Lower leg skin (tissue), 4 donors: ENCODE data around the gene CTBP2. TPM values are rescaled to one million over a fixed set of nuclear protein-coding genes. Genes with fewer than 3 reads are reported as not detected.

Experiments
- DNase-seq, 2 donors: peaks; one replicate each; pipeline ENCODE4 v3.0.0-alpha.2; 2019; ENCODE audit warnings: low spot score in 2 of 2
- H3K4me3 ChIP-seq: fragments of 200-600 bp; sonication (generic); 2 replicates; pipeline ENCODE4 v1.5.1; 2017; ENCODE audit warnings: mild to moderate bottlenecking, low read depth; ENCODE audit not compliant: poor library complexity, severe bottlenecking
- POLR2A ChIP-seq, 2 donors: fragments of 450-650 bp; IDR thresholded peaks; one replicate each; pipeline ENCODE4 v1.6.1; 2016 to 2017; ENCODE audit warnings: antibody characterized with exemption in 2 of 2, mild to moderate bottlenecking in 1 of 2, moderate library complexity in 1 of 2
- WGBS, 2 donors: methylation state at CpG; one replicate each; pipeline ENCODE4 v1.1.5; 2018; 5-methylcytosine and 5-hydroxymethylcytosine counted together
- intact Hi-C: fragments of 100-400 bp; cut with DNase I; formaldehyde crosslinking; loops from one replicate; pipeline ENCODE4 v1.15.0; 2023; ENCODE audit warnings: low total_unique reads
- total RNA-seq, 4 donors: library from RNA; depleted of rRNA; stranded (reverse); fragments of >200 nt; gene quantifications; one replicate each; pipeline ENCODE4 v1.1.0, GENCODE V29; 2016
- TF ChIP-seq, protein P1 (sequence below), 3 donors: fragments of 450-650 bp; IDR thresholded peaks; one replicate each; pipeline ENCODE4 v1.5.1; 2016; ENCODE audit warnings: antibody characterized with exemption in 3 of 3, mild to moderate bottlenecking in 3 of 3, moderate library complexity in 2 of 3

Gene CTBP2
- 10 to 100 TPM; 30.3 to 39.5 (median 32.2) TPM for total RNA-seq

DNA sequence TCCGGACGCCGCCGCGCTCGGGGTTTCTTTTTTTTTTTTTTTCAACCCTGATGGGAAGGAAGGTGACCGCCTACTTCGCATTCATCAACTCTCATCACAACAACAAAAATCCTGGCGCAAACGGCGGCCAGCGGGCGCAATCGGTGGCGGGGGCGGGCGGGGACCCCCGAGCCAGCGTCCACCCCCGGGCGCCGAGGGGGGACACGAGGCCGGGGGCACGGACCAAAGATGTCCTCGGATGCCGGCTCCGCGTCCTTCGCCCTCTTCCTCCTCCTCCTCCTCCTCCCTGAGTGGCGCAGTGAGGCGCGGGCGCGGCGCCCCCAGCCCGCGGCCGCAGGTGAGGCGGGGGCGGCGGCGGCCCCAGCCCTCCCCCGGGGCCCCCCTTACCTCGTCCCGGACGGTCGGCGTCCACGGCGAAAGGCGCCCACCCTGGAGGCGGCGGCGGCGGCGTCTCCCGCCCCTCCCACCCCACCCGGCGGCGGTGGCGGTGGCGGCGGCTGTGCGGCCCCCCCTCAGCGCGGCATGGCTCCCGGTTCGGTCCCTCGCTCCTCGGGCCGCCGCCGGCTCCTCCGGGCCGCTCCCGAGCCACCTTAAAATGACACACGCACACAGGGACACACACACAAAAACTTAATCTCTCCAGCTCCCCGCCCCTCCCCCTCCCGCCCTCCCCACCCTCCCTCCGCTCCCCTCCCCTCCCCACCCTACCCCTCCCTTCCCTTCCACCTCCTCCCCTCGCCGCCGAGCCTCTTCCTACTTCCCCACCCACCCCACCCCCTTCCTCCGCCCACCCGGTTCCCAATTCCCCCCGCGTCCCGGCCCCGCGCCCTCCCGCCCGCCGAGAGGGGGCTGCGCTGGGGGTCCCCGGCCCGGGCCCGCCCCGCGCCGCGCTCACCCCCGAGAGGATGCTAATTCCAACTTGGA lies at the start of gene CTBP2:
CTBP2 (minus strand) TSS at position 632 of the 924 bp plus-strand sequence.
- WGBS, 2 donors = 0 to 1% methylated on average over 28 to 54 of the region's 103 CpGs
- intact Hi-C loops = no loop called here
- peak within 1 kb of the TSS; percentile 85 for H3K4me3 ChIP-seq
- peak in 1 of 2 donors; percentile 92 for DNase-seq
- TF ChIP-seq POLR2A (IDR thresholded peaks at IDR 0.05) = no peak
- TF ChIP-seq, protein P1, sequence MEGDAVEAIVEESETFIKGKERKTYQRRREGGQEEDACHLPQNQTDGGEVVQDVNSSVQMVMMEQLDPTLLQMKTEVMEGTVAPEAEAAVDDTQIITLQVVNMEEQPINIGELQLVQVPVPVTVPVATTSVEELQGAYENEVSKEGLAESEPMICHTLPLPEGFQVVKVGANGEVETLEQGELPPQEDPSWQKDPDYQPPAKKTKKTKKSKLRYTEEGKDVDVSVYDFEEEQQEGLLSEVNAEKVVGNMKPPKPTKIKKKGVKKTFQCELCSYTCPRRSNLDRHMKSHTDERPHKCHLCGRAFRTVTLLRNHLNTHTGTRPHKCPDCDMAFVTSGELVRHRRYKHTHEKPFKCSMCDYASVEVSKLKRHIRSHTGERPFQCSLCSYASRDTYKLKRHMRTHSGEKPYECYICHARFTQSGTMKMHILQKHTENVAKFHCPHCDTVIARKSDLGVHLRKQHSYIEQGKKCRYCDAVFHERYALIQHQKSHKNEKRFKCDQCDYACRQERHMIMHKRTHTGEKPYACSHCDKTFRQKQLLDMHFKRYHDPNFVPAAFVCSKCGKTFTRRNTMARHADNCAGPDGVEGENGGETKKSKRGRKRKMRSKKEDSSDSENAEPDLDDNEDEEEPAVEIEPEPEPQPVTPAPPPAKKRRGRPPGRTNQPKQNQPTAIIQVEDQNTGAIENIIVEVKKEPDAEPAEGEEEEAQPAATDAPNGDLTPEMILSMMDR (IDR thresholded peaks at IDR 0.05) = no peak

DNA sequence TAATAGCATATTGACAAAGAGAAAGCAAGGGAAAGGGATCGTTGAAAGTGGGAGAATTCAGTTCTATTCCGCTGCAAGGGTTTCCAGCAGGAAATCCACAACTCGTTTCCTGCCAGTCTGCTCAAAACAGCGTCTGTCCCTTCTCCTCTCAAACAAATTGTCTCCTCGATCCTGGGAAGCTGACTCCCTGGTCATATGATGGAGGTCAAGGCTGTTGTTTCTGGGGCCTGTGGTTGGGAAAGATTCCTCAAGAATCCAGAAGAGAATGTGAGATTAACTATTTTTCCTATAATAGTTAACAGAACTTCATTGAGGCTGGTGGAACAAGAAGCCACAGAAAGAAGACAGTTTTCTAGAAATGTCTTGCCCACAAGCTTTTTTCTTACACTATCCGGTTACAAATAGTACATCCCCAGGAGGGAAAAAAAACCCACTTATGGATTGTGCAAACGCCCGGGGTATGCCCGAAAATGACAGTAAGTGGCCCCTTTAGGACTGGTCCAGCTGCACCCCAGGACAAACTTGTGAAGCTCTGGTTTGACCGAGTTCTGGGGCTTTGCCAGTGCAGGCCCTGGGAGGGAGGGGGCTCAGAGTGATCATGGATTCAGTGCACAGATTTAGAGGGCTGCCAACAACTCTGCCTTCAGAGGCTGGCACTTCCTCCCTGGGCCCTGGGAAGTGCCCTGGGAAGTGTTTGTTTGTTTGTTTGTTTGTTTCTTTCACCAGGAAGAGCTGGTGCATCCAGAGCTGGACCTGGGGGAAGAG lies 49.4 kb upstream of the CTBP2 start:
- intact Hi-C loops = no loop called here
- 51 to 56% methylated on average over 10 of the region's 10 CpGs for WGBS, 2 donors
- no peak for DNase-seq
- H3K4me3 ChIP-seq = no peak overlapping the region
- TF ChIP-seq, protein P1 (IDR thresholded peaks at IDR 0.05) = no peak
- TF ChIP-seq POLR2A (IDR thresholded peaks at IDR 0.05) = no peak

DNA sequence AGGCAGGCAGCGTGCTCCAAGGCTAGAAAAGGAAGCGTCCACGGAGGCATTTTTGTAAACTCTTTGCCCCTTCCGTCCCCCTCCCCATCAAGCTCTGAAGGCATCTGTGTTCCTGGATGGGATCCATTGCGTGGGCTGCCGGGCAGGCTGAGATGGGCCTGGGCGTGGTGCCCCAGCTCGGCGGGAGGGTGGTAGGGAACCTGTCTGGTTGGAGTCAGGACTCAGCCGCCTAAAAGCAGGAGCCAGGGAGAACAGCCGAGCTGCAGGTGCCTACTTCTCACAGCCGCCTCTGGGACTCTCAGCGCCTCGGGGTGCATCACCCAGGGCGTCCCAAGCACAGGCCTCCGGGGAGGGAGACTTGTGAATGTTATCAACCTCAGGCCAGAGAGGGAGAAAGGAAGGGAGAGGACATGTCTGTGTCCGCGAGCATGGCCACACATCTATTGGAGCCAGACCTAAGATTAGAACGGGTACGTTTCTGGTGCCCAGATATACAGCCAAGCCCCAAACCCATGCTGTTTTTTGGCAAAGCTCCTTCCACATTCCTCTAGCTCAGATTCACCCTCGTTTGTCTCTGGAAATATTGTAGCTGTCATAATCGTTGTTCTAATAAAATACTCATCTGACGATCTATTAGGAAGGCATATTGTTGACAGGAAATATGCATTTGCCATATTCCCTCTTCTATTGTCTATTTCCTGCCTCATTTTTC lies 48.6 kb upstream of the CTBP2 start:
- TF ChIP-seq POLR2A (IDR thresholded peaks at IDR 0.05) = no peak
- TF ChIP-seq, protein P1 (IDR thresholded peaks at IDR 0.05) = no peak
- no peak for DNase-seq
- WGBS, 2 donors = 36 to 44% methylated on average over 23 of the region's 23 CpGs
- intact Hi-C loops = no loop called here
- H3K4me3 ChIP-seq = no peak overlapping the region

DNA sequence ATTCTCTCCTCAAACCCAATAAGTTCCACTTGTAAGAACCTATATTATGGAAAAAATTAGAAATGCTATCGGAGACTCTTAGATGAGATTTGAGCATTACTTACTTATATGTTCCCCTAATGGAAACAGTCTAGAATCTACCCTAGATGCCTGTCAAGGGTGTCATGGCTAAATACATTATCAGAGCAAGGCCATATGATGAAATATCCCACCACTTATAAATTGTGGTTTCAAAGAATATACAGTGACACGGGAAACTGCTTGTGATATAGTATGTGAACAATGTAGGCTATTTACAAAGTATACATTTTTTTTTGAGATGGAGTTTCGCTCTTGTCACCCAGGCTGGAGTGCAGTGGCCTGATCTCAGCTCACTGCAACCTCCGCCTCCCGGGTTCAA lies 46.3 kb upstream of the CTBP2 start:
- no peak overlapping the region for H3K4me3 ChIP-seq
- no peak for DNase-seq
- TF ChIP-seq POLR2A (IDR thresholded peaks at IDR 0.05) = no peak
- TF ChIP-seq, protein P1 (IDR thresholded peaks at IDR 0.05) = no peak
- intact Hi-C loops = no loop called here
- WGBS, 2 donors = 88 to 92% methylated on average over 5 of the region's 5 CpGs

DNA sequence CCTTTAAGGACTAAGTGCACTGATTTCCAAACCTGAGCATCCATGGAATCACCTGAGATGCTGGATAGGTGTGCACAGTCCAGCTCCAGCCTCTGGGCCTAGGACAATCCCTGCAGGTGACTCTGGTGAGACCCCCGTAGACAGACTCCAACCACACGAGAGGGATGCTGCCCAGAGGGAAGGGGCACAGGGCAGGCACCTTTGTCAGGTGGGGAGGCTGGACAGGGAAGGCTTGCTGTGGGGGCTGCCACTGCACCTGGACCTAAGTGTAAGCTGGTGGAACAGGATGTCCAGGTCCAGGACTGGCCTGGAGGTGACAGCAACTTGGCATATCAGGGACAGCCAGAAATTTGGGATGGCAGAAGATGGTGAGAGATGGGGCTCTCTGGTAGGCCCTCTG lies 45.1 kb upstream of the CTBP2 start:
- peak in 1 of 2 donors; percentile 62 for DNase-seq
- no peak for TF ChIP-seq POLR2A (IDR thresholded peaks at IDR 0.05)
- TF ChIP-seq, protein P1 (IDR thresholded peaks at IDR 0.05) = no peak
- intact Hi-C loops = no loop called here
- 92% methylated on average over 2 of the region's 2 CpGs; no CpG with 5 or more reads in 1 of the 2 donors for WGBS, 2 donors
- H3K4me3 ChIP-seq = no peak overlapping the region
